ENCODE measurements around the gene ADAMTS8.

DNA sequence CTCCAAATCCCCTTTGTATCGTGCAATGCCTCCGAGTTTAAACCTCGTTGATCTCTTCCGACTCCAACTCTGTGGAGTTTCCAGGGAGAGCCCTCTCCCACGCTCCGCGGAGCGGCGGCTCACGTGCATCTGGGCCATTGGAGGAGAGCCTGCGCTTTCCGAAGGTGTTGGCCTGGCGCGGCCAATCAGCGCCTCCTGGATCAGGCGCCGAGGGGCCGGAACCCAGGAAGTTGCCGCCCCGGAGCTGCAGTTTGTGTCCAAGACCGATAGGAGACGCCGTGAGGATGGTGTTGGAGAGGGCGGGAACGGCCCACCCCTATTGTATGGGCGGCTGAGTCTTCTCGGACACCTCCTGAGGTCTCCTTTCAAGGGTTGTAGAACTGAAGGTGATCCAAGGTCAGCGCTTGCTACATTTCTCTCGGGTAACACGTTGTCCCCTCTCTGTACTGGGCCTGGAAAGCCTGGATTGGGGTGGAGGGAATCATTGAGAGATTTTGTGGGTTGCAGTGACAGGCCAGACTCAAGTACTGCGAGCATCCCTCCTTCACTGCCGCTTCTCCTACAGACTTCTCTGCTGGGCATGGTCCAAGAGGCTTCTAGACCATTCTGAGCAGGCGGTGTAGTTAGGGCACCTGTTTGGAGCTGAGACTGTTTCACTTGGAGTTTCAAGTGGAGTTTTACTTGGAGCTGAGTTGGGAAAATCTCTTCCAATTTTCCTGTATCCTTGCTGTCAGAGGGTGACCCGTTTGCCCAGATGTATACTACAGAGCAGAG lies 21.8 kb upstream of the ADAMTS8 start:
- TF ChIP-seq, protein P1, sequence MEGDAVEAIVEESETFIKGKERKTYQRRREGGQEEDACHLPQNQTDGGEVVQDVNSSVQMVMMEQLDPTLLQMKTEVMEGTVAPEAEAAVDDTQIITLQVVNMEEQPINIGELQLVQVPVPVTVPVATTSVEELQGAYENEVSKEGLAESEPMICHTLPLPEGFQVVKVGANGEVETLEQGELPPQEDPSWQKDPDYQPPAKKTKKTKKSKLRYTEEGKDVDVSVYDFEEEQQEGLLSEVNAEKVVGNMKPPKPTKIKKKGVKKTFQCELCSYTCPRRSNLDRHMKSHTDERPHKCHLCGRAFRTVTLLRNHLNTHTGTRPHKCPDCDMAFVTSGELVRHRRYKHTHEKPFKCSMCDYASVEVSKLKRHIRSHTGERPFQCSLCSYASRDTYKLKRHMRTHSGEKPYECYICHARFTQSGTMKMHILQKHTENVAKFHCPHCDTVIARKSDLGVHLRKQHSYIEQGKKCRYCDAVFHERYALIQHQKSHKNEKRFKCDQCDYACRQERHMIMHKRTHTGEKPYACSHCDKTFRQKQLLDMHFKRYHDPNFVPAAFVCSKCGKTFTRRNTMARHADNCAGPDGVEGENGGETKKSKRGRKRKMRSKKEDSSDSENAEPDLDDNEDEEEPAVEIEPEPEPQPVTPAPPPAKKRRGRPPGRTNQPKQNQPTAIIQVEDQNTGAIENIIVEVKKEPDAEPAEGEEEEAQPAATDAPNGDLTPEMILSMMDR (conservative IDR thresholded peaks at IDR 0.05; ENCODE audit: low read depth, low read length) = no peak
- TF ChIP-seq EZH2phosphoT487 (IDR thresholded peaks at IDR 0.05; ENCODE audit: borderline replicate concordance, low read length) = no peak

All from PC-3 (cell line).